ENCODE measurements around the gene GPSM1.

Gene GPSM1

GRCh38 chr9:136377341-136378169, 50.2 kb downstream of the GPSM1 start:
- TF ChIP-seq CTCF (conservative IDR thresholded peaks at IDR 0.05; ENCODE audit: control insufficient read depth, insufficient read depth, low read depth, low read length), result no peak
- no peak for DNase-seq (ENCODE audit: low read depth)
- H3K4me3 ChIP-seq (ENCODE audit: control insufficient read depth, low read depth, low read length), result no peak overlapping the region

GRCh38 chr9:136378170-136379002, 51.0 kb downstream of the GPSM1 start:
- no peak overlapping the region for H3K4me3 ChIP-seq (ENCODE audit: control insufficient read depth, low read depth, low read length)
- DNase-seq (ENCODE audit: low read depth), result no peak
- no peak for TF ChIP-seq CTCF (conservative IDR thresholded peaks at IDR 0.05; ENCODE audit: control insufficient read depth, insufficient read depth, low read depth, low read length)

GRCh38 chr9:136379003-136379287, 51.6 kb downstream of the GPSM1 start:
- DNase-seq (ENCODE audit: low read depth), result no peak
- TF ChIP-seq CTCF (conservative IDR thresholded peaks at IDR 0.05; ENCODE audit: control insufficient read depth, insufficient read depth, low read depth, low read length), result no peak
- H3K4me3 ChIP-seq (ENCODE audit: control insufficient read depth, low read depth, low read length), result no peak overlapping the region

GRCh38 chr9:136379401-136379800, 52.1 kb downstream of the GPSM1 start:
- DNase-seq (ENCODE audit: low read depth), result no peak
- TF ChIP-seq CTCF (conservative IDR thresholded peaks at IDR 0.05; ENCODE audit: control insufficient read depth, insufficient read depth, low read depth, low read length), result no peak
- no peak overlapping the region for H3K4me3 ChIP-seq (ENCODE audit: control insufficient read depth, low read depth, low read length)

GRCh38 chr9:136379891-136380290, 52.6 kb downstream of the GPSM1 start:
- TF ChIP-seq CTCF (conservative IDR thresholded peaks at IDR 0.05; ENCODE audit: control insufficient read depth, insufficient read depth, low read depth, low read length), result no peak
- DNase-seq (ENCODE audit: low read depth), result no peak

GRCh38 chr9:136380381-136380780, 53.0 kb downstream of the GPSM1 start:
- TF ChIP-seq CTCF (conservative IDR thresholded peaks at IDR 0.05; ENCODE audit: control insufficient read depth, insufficient read depth, low read depth, low read length), result no peak
- H3K4me3 ChIP-seq (ENCODE audit: control insufficient read depth, low read depth, low read length), result no peak overlapping the region

More at GRCh38 chr9:136379891-136380290, 52.6 kb downstream of the GPSM1 start:
- H3K4me3 ChIP-seq (ENCODE audit: control insufficient read depth, low read depth, low read length), result no peak overlapping the region

More at GRCh38 chr9:136380381-136380780, 53.0 kb downstream of the GPSM1 start:
- no peak for DNase-seq (ENCODE audit: low read depth)

Data from fibroblast of mammary gland (primary cell).